SK-N-SH treated with all-trans-retinoic acid at 6 μM for 48 hours (cell line): ENCODE measurements around the gene COX6B1.

Experiments used
- ATAC-seq: fragments of 200-7000 bp; cut with Tn5 transposase; 3 replicates; pipeline ENCODE4 v1.9.1; 2020; ENCODE audit warnings: mild to moderate bottlenecking, moderate library complexity
- ARNTL ChIP-seq: fragments of 450-650 bp; formaldehyde crosslinking; IDR thresholded peaks from 2 replicates; pipeline ENCODE4 v1.5.0; 2020; ENCODE audit warnings: low read depth, mild to moderate bottlenecking, moderate library complexity, borderline replicate concordance
- CREB5 ChIP-seq: fragments of 250-450 bp; sonication (Bioruptor Pico); IDR thresholded peaks from 2 replicates; pipeline ENCODE4 v1.5.1; 2020; ENCODE audit warnings: low read depth, mild to moderate bottlenecking, moderate library complexity
- ESRRG ChIP-seq: fragments of 250-450 bp; sonication (Bioruptor Pico); IDR thresholded peaks from 2 replicates; pipeline ENCODE4 v1.6.1; 2021; ENCODE audit warnings: mild to moderate bottlenecking
- GLIS3 ChIP-seq: fragments of 250-450 bp; sonication (Bioruptor Pico); IDR thresholded peaks from 2 replicates; pipeline ENCODE4 v1.5.0; 2020; ENCODE audit warnings: mild to moderate bottlenecking, moderate library complexity
- ISL1 ChIP-seq: fragments of 250-450 bp; sonication (Bioruptor Pico); IDR thresholded peaks from 2 replicates; pipeline ENCODE4 v2.1.2; 2022; ENCODE audit warnings: mild to moderate bottlenecking, moderate library complexity
- OSR1 ChIP-seq: fragments of 250-450 bp; sonication (Bioruptor Pico); IDR thresholded peaks from 2 replicates; pipeline ENCODE4 v1.8.0; 2022; ENCODE audit warnings: moderate library complexity, mild to moderate bottlenecking, inconsistent platforms
- PATZ1 ChIP-seq: fragments of 250-450 bp; sonication (Bioruptor Pico); IDR thresholded peaks from 2 replicates; pipeline ENCODE4 v1.8.0; 2020; ENCODE audit warnings: mild to moderate bottlenecking, moderate library complexity, borderline replicate concordance
- POU6F1 ChIP-seq: fragments of 250-450 bp; sonication (Bioruptor Pico); IDR thresholded peaks from 2 replicates; pipeline ENCODE4 v1.8.0; 2021; ENCODE audit warnings: low read depth, mild to moderate bottlenecking, moderate library complexity, borderline replicate concordance
- PPARA ChIP-seq: fragments of 250-450 bp; sonication (Bioruptor Pico); IDR thresholded peaks from 2 replicates; pipeline ENCODE4 v1.5.0; 2020; ENCODE audit warnings: mild to moderate bottlenecking, borderline replicate concordance
- RARB ChIP-seq: fragments of 250-450 bp; sonication (Bioruptor Pico); IDR thresholded peaks from 2 replicates; pipeline ENCODE4 v1.8.0; 2021; ENCODE audit warnings: mild to moderate bottlenecking, moderate library complexity
- SNAI2 ChIP-seq: fragments of 250-450 bp; sonication (Bioruptor Pico); IDR thresholded peaks from 2 replicates; pipeline ENCODE4 v1.5.0; 2020; ENCODE audit warnings: mild to moderate bottlenecking, moderate library complexity
- TCF4 ChIP-seq: fragments of 250-450 bp; sonication (Bioruptor Pico); IDR thresholded peaks from 2 replicates; pipeline ENCODE4 v1.8.0; 2021; ENCODE audit warnings: mild to moderate bottlenecking, moderate library complexity, borderline replicate concordance
- TOX ChIP-seq: fragments of 250-450 bp; sonication (Bioruptor Pico); IDR thresholded peaks from 2 replicates; pipeline ENCODE4 v1.8.0; 2021; ENCODE audit warnings: mild to moderate bottlenecking, moderate library complexity, borderline replicate concordance
- TSHZ2 ChIP-seq: fragments of 250-450 bp; sonication (Bioruptor Pico); IDR thresholded peaks from 2 replicates; pipeline ENCODE4 v1.5.0; 2020; ENCODE audit warnings: mild to moderate bottlenecking, moderate library complexity
- ZC3H10 ChIP-seq: fragments of 250-450 bp; sonication (Bioruptor Pico); IDR thresholded peaks from 2 replicates; pipeline ENCODE4 v1.5.1; 2021; ENCODE audit warnings: mild to moderate bottlenecking, moderate library complexity
- ZFP3 ChIP-seq: fragments of 250-450 bp; sonication (Bioruptor Pico); IDR thresholded peaks from 2 replicates; pipeline ENCODE4 v1.5.0; 2020; ENCODE audit warnings: mild to moderate bottlenecking, moderate library complexity
- ZFP30 ChIP-seq: fragments of 450-650 bp; formaldehyde crosslinking; IDR thresholded peaks from 2 replicates; pipeline ENCODE4 v1.5.0; 2022; ENCODE audit warnings: mild to moderate bottlenecking, moderate library complexity
- ZNF565 ChIP-seq: fragments of 450-650 bp; formaldehyde crosslinking; conservative IDR thresholded peaks from 2 replicates; pipeline ENCODE4 v1.5.0; 2020; ENCODE audit warnings: low read depth, mild to moderate bottlenecking, moderate library complexity
- ZNF70 ChIP-seq: fragments of 450-650 bp; formaldehyde crosslinking; IDR thresholded peaks from 2 replicates; pipeline ENCODE4 v1.5.0; 2020; ENCODE audit warnings: mild to moderate bottlenecking, moderate library complexity
- ZNF8 ChIP-seq: fragments of 450-650 bp; formaldehyde crosslinking; IDR thresholded peaks from 2 replicates; pipeline ENCODE4 v1.5.0; 2020; ENCODE audit warnings: mild to moderate bottlenecking, moderate library complexity

The COX6B1 gene

GRCh38 chr19:35663981-35664380, 15.9 kb downstream of the COX6B1 start:
- no peak for ATAC-seq
- TF ChIP-seq TOX (CRISPR knock-in tag) = no peak
- no peak for TF ChIP-seq OSR1 (CRISPR knock-in tag)
- no peak for TF ChIP-seq TCF4
- no peak for TF ChIP-seq ZFP30 (CRISPR knock-in tag)
- TF ChIP-seq ZNF8 = no peak
- no peak for TF ChIP-seq ZNF70 (CRISPR knock-in tag)
- TF ChIP-seq ARNTL (CRISPR knock-in tag) = no peak
- TF ChIP-seq ZFP3 (CRISPR knock-in tag) = no peak
- TF ChIP-seq CREB5 = no peak
- TF ChIP-seq ESRRG (CRISPR knock-in tag) = no peak
- TF ChIP-seq PATZ1 (CRISPR knock-in tag) = no peak
- TF ChIP-seq RARB = no peak
- TF ChIP-seq ZC3H10 (CRISPR knock-in tag) = no peak
- no peak for TF ChIP-seq POU6F1

- no peak for ATAC-seq
- TF ChIP-seq PPARA (CRISPR knock-in tag) = no peak
- TF ChIP-seq TCF4 = no peak
- TF ChIP-seq POU6F1 = no peak
- no peak for TF ChIP-seq RARB
- no peak for TF ChIP-seq GLIS3 (CRISPR knock-in tag)
- no peak for TF ChIP-seq ISL1
- TF ChIP-seq CREB5 = no peak
- TF ChIP-seq OSR1 (CRISPR knock-in tag) = no peak
- no peak for TF ChIP-seq ZNF565 (CRISPR knock-in tag)
- TF ChIP-seq ZNF8 = no peak
- no peak for TF ChIP-seq ZFP3 (CRISPR knock-in tag)
- TF ChIP-seq ARNTL (CRISPR knock-in tag) = no peak
- no peak for TF ChIP-seq TSHZ2
- TF ChIP-seq TOX (CRISPR knock-in tag) = no peak
- no peak for TF ChIP-seq SNAI2 (CRISPR knock-in tag)
- no peak for TF ChIP-seq ZC3H10 (CRISPR knock-in tag)
- no peak for TF ChIP-seq PATZ1 (CRISPR knock-in tag)
These were observed 17.0 kb downstream of the COX6B1 start for GRCh38 chr19:35665157-35665556.
